ENCODE measurements around the gene ERO1A. TPM values are rescaled to one million over a fixed set of nuclear protein-coding genes. Genes with fewer than 3 reads are reported as not detected.

ERO1A gene
- total and polyA plus RNA-seq, 9 of the 15 experiments (the other 6 are each of a cell fraction or from before 2014, with no cell fraction given) = 11.0 to 46.2 (median 27.6) TPM

DNA sequence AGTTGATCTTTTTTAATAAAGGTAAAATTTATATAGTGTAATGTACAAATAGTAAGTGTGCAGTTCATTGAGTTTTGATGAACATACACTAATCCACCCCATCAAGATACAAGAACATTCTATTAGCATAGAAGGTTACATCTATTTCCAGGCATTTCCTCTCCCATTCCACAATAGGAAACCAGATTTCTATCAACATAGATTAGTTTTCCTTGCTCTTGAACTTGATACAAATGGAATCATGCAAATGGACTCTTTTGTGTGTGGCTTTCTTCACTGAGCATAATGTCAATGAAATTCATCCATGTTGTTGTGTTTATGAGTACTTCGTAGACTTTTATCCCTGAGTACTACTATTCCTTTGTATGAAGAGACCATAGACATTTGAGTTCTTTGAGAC is 45.4 kb upstream of the ERO1A start:
- Histone ChIP-seq H3K4me3 (no peak overlapping the region), H3K4me2 (ENCODE audit: insufficient read depth, low read length) (no peak overlapping the region), H3K9ac (ENCODE audit: insufficient read depth in 1 of 2, low read depth in 2 of 2, low read length in 2 of 2) (no peak overlapping the region), H3K9me3 (replicated peaks; ENCODE audit: control insufficient read depth, insufficient read depth, low read depth, low read length) (no peaks in the 10 kb centered on the region), H3K79me2 (ENCODE audit: control insufficient read depth, insufficient read depth, low read length) (peaks cover 69% of the 10 kb centered on the region), H3K36me3 (ENCODE audit: control insufficient read depth, insufficient read depth, low read length) (peaks cover 11% of the 10 kb centered on the region; the same call in 1 of the 3 replicates), H3K27ac (ENCODE audit: extremely low read depth, low read depth, low read length) (no peak overlapping the region), H3K27me3 (ENCODE audit: control insufficient read depth in 2 of 2, insufficient read depth in 2 of 2, low read length in 2 of 2) (no peaks in the 10 kb centered on the region), H3K4me1 (replicated peaks in 1 of 2; ENCODE audit: control insufficient read depth in 2 of 2, insufficient read depth in 2 of 2, low read length in 2 of 2) (peaks cover 0 to 8% of the 10 kb centered on the region in 2 experiments; a peak in 4 of 5 replicates), H4K20me1 (replicated peaks; ENCODE audit: control insufficient read depth, insufficient read depth, low read length) (no peaks in the 10 kb centered on the region), H2AFZ (ENCODE audit: low read depth, low read length) (no peak overlapping the region), H3K9me1 (ENCODE audit: control insufficient read depth, insufficient read depth, low read length) (no peaks in the 10 kb centered on the region)
- ATAC-seq (no peak), FAIRE-seq (no peak), DNase-seq (ENCODE audit: extremely low read depth in 1 of 4, low spot score in 3 of 4) (no peak)
- TF ChIP-seq SMC3 (conservative IDR thresholded peaks at IDR 0.05; ENCODE audit: insufficient read depth, low read depth, low read length) (no peak), CEBPG (CRISPR knock-in tag; IDR thresholded peaks at IDR 0.05) (no peak), CEBPG (tag; conservative IDR thresholded peaks at IDR 0.05 in 1 of 2, IDR thresholded peaks at IDR 0.05 in 1 of 2) (no peak), NR4A1 (CRISPR knock-in tag; IDR thresholded peaks at IDR 0.05) (no peak), NR4A1 (tag; IDR thresholded peaks at IDR 0.05) (no peak), SIRT6 (IDR thresholded peaks at IDR 0.05; ENCODE audit: low read depth, low read length) (no peak), KLF10 (CRISPR knock-in tag; IDR thresholded peaks at IDR 0.05) (no peak), KAT8 (IDR thresholded peaks at IDR 0.05; ENCODE audit: low read depth) (no peak), SPI1 (IDR thresholded peaks at IDR 0.05; ENCODE audit: borderline replicate concordance, low read depth, low read length) (no peak), FOXP1 (CRISPR knock-in tag; IDR thresholded peaks at IDR 0.05) (no peak), YY1 (IDR thresholded peaks at IDR 0.05; ENCODE audit: borderline replicate concordance in 1 of 3, control insufficient read depth in 1 of 3, extremely low read depth in 1 of 3, insufficient read depth in 3 of 3, insufficient read length in 1 of 3, insufficient replicate concordance in 2 of 3, low read depth in 1 of 3, low read length in 2 of 3) (no peak), STAT5B (CRISPR knock-in tag; IDR thresholded peaks at IDR 0.05) (no peak), MTF1 (CRISPR knock-in tag; IDR thresholded peaks at IDR 0.05; ENCODE audit: borderline replicate concordance) (no peak), RHOXF2B (CRISPR knock-in tag; conservative IDR thresholded peaks at IDR 0.05) (no peak), DIDO1 (tag; IDR thresholded peaks at IDR 0.05; ENCODE audit: low read depth) (no peak), TEAD1 (CRISPR knock-in tag; IDR thresholded peaks at IDR 0.05) (no peak), U2AF1 (optimal IDR thresholded peaks at IDR 0.05; ENCODE audit: low read depth, low read length) (no peak), RBM39 (optimal IDR thresholded peaks at IDR 0.05; ENCODE audit: low read depth, low read length) (no peak), ELF4 (CRISPR knock-in tag; IDR thresholded peaks at IDR 0.05) (no peak), MECOM (CRISPR knock-in tag; IDR thresholded peaks at IDR 0.05) (no peak), SRSF9 (IDR thresholded peaks at IDR 0.05; ENCODE audit: borderline replicate concordance, low read depth, low read length) (no peak)
- TF ChIP-seq, protein P1, sequence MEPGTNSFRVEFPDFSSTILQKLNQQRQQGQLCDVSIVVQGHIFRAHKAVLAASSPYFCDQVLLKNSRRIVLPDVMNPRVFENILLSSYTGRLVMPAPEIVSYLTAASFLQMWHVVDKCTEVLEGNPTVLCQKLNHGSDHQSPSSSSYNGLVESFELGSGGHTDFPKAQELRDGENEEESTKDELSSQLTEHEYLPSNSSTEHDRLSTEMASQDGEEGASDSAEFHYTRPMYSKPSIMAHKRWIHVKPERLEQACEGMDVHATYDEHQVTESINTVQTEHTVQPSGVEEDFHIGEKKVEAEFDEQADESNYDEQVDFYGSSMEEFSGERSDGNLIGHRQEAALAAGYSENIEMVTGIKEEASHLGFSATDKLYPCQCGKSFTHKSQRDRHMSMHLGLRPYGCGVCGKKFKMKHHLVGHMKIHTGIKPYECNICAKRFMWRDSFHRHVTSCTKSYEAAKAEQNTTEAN (CRISPR knock-in tag; IDR thresholded peaks at IDR 0.05) = no peak
- no TSS peak for BruUV-seq (replicated peaks)
- ChIA-PET CTCF (ENCODE audit: low intra/inter-chr PET ratio) (no interaction called here), POLR2A (no interaction called here)
- WGBS (ENCODE audit: insufficient coverage, low coverage, missing lambda C conversion rate) = 93% methylated on average over 1 of the region's 1 CpG
- in situ Hi-C loops (cut with MboI) = no loop called here
- intact Hi-C loops (cut with micrococcal nuclease) = no loop called here

All from K562 (cell line).